GM06990 (cell line): Measurements from ENCODE around the gene TMEM233.
"Not testable (repeated sequence)": the region's sequence is repeated elsewhere in the genome, so short reads cannot be mapped to it uniquely, and the experiment has no call there.

ENCODE experiments used
- DNase-seq: peaks from one replicate; pipeline ENCODE4 v3.0.0-alpha.2; 2011; ENCODE audit not compliant: insufficient read length; ENCODE audit errors: extremely low read depth
- H3K27me3 ChIP-seq: replicated peaks from 2 replicates; pipeline ENCODE4 v1.6.0; 2011; ENCODE audit warnings: low read length; ENCODE audit not compliant: control insufficient read depth, insufficient read depth
- H3K36me3 ChIP-seq: 2 replicates; pipeline ENCODE4 v1.5.1; 2011; ENCODE audit warnings: low read length; ENCODE audit not compliant: control insufficient read depth, insufficient read depth
- H3K4me3 ChIP-seq: replicated peaks from 2 replicates; pipeline ENCODE4 v1.5.1; 2011; ENCODE audit warnings: low read depth, mild to moderate bottlenecking, control low read depth, low read length
- TF ChIP-seq, protein P1 (sequence below): IDR thresholded peaks from 2 replicates; pipeline ENCODE4 v1.5.1; 2011; ENCODE audit warnings: low read length, control low read depth, mild to moderate bottlenecking, inconsistent platforms; ENCODE audit not compliant: insufficient read depth, poor library complexity, severe bottlenecking

Gene TMEM233

GRCh38 chr12:119609358-119609757, 15.8 kb downstream of the TMEM233 start:
- H3K36me3 ChIP-seq = no peaks in the 10 kb centered on the region
- H3K4me3 ChIP-seq = no peak overlapping the region
- TF ChIP-seq, protein P1, sequence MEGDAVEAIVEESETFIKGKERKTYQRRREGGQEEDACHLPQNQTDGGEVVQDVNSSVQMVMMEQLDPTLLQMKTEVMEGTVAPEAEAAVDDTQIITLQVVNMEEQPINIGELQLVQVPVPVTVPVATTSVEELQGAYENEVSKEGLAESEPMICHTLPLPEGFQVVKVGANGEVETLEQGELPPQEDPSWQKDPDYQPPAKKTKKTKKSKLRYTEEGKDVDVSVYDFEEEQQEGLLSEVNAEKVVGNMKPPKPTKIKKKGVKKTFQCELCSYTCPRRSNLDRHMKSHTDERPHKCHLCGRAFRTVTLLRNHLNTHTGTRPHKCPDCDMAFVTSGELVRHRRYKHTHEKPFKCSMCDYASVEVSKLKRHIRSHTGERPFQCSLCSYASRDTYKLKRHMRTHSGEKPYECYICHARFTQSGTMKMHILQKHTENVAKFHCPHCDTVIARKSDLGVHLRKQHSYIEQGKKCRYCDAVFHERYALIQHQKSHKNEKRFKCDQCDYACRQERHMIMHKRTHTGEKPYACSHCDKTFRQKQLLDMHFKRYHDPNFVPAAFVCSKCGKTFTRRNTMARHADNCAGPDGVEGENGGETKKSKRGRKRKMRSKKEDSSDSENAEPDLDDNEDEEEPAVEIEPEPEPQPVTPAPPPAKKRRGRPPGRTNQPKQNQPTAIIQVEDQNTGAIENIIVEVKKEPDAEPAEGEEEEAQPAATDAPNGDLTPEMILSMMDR = no peak
- DNase-seq = no peak
- no peaks in the 10 kb centered on the region for H3K27me3 ChIP-seq

GRCh38 chr12:119613319-119613936, 19.9 kb downstream of the TMEM233 start:
- no peak for DNase-seq
- no peak overlapping the region for H3K4me3 ChIP-seq
- H3K27me3 ChIP-seq = no peaks in the 10 kb centered on the region
- TF ChIP-seq, protein P1 = no peak
- H3K36me3 ChIP-seq = no peaks in the 10 kb centered on the region

GRCh38 chr12:119614705-119615104, 21.1 kb downstream of the TMEM233 start:
- Histone ChIP-seq H3K4me3 (no peak overlapping the region), H3K27me3 (no peaks in the 10 kb centered on the region), H3K36me3 (no peaks in the 10 kb centered on the region)
- TF ChIP-seq, protein P1 = no peak
- no peak for DNase-seq

- no peak for DNase-seq
- no peaks in the 10 kb centered on the region for H3K36me3 ChIP-seq
- no peak overlapping the region for H3K4me3 ChIP-seq
- no peaks in the 10 kb centered on the region for H3K27me3 ChIP-seq
- TF ChIP-seq, protein P1 = no peak
These were observed 22.2 kb downstream of the TMEM233 start for GRCh38 chr12:119615518-119616475.

DNA sequence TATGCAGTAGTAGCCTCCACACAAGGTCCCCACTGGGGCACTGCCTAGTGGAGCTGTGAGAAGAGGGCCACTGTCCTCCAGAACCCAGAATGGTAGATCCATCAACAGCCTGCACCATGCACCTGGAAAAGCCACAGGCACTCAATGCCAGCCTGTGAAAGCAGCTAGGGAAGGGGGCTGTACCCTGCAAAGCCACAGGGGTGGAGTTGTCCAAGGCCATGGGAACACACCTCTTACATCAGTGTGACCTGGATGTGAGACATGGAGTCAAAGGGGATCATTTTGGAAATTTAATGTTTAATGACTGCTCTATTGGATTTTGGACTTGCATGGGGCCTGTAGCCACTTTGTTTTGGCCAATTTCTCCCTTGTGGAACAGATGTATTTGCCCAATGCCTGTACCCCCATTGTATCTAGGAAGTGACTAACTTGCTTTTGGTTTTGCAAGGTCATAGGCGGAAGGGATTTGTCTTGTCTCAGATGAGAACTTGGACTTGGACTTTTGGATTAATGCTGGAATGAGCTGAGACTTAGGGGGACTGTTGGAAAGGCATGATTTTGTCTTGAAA, 24.8 kb downstream of the TMEM233 start:
- not testable (repeated sequence) for DNase-seq, H3K36me3 ChIP-seq, H3K27me3 ChIP-seq, H3K4me3 ChIP-seq

DNA sequence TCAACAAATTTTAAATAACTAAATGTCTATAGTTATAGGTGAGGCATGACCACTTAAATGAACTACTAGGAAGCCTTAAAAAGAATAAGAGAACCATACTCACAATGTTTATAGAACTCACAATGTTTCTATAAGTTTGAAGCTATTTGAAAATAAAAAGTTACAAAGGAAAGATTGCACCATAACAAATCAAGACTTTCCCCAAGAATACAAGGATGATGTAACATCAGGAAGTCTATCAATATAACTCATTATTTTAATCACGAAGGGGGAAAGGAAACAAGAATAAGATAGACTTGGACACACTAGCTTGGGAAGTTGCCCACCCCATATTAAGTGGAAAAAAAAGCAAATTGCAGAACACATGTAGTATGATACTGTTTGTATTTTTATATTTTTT, 26.9 kb downstream of the TMEM233 start:
- TF ChIP-seq, protein P1 = no peak
- Histone ChIP-seq H3K36me3 (no peaks in the 10 kb centered on the region), H3K4me3 (no peak overlapping the region), H3K27me3 (no peaks in the 10 kb centered on the region; the same call in 1 of the 2 replicates)
- no peak for DNase-seq
